Neural progenitor cell (in vitro differentiated cells): ENCODE data around the gene CARMIL1.

Experiments
- EZH2 ChIP-seq: fragments of 200-600 bp; sonication (generic); IDR thresholded peaks from 2 replicates; pipeline ENCODE4 v1.6.1; 2017; ENCODE audit warnings: antibody characterized with exemption, mild to moderate bottlenecking, moderate library complexity
- TF ChIP-seq, protein P1 (sequence below): fragments of 200-600 bp; sonication (generic); IDR thresholded peaks from 2 replicates; pipeline ENCODE4 v1.5.1; 2017; ENCODE audit warnings: antibody characterized with exemption, mild to moderate bottlenecking

DNA sequence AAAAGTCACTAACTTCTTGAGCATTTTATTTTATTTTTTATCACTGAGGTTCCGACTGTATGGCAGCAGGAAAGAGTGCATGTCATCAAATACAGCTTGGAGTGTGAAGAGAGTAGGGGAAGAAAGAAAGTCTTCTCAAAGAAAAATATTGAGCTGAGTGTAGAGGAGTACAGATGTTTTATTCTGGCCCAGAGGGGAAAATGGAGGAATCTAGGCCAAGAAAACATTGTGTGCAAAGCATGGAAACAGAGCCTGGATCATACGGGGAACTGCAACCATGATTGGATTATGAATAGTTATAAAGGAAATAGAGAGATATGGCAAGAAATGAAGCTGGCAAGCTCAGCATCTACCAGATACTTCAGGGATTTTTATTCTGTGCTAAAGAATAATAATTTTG, 268.6 kb downstream of the CARMIL1 start:
- TF ChIP-seq, protein P1, sequence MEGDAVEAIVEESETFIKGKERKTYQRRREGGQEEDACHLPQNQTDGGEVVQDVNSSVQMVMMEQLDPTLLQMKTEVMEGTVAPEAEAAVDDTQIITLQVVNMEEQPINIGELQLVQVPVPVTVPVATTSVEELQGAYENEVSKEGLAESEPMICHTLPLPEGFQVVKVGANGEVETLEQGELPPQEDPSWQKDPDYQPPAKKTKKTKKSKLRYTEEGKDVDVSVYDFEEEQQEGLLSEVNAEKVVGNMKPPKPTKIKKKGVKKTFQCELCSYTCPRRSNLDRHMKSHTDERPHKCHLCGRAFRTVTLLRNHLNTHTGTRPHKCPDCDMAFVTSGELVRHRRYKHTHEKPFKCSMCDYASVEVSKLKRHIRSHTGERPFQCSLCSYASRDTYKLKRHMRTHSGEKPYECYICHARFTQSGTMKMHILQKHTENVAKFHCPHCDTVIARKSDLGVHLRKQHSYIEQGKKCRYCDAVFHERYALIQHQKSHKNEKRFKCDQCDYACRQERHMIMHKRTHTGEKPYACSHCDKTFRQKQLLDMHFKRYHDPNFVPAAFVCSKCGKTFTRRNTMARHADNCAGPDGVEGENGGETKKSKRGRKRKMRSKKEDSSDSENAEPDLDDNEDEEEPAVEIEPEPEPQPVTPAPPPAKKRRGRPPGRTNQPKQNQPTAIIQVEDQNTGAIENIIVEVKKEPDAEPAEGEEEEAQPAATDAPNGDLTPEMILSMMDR, result no peak
- TF ChIP-seq EZH2, result no peak
